GM18499 (cell line): ENCODE data around the gene ANKRD55.
A peak's percentile ranks its signal among the peaks of the same experiment; 100 is the strongest.
"Not testable (repeated sequence)": the region's sequence is repeated elsewhere in the genome, so short reads cannot be mapped to it uniquely, and the experiment has no call there.

Experiments
- ATAC-seq: cut with Tn5 transposase; IDR thresholded peaks from one replicate; pipeline ENCODE4 v1.9.1; 2021; ENCODE audit warnings: moderate number of reproducible peaks; ENCODE audit not compliant: insufficient read depth, unreplicated experiment

ANKRD55 gene

GRCh38 chr5:56147659-56148230, 85.4 kb downstream of the ANKRD55 start:
- no peak for ATAC-seq

DNA sequence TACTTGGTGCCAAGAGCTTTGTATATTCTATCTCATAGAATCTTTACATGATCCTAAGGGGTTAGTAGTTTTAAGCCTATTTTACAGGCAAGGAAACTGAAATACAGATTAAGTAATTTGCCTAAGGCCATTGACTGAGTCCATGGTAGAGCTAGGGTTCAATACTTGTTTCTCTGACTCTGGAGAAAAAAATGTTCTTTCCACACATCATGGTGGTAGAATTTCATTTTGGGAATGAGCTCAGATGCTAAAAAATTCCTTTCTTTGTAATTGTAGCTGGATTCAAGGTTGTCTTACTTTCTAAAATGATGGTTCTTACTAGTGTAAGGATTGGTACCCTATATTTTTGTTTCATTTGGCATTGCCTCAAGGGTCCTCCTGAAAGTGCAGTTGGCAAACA, 86.0 kb downstream of the ANKRD55 start:
- no peak for ATAC-seq

DNA sequence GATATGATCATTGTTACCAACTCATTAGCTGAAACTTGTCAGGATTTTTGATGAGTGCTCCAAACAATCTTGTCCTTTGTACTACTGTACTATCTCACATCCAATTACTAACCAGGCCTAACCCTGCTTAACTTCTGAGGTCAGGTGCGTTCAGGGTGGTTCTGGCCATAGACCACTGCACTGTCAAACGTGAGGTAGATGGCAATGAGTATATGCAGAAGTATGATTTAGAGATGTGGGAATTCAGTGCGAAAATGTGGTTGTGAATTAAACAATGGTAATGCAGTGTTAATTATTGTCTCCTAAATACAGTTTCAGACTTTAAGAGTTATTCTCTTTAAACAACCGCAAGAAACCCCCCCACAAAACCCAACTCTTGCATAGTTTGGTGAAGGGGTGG, 86.5 kb downstream of the ANKRD55 start:
- ATAC-seq: no peak

- ATAC-seq: no peak
Observed at GRCh38 chr5:56145511-56145910, 87.6 kb downstream of the ANKRD55 start.

- ATAC-seq: no peak
Observed at GRCh38 chr5:56145106-56145505, 88.0 kb downstream of the ANKRD55 start.

- no peak for ATAC-seq
Observed at GRCh38 chr5:56144211-56144610, 88.9 kb downstream of the ANKRD55 start.

DNA sequence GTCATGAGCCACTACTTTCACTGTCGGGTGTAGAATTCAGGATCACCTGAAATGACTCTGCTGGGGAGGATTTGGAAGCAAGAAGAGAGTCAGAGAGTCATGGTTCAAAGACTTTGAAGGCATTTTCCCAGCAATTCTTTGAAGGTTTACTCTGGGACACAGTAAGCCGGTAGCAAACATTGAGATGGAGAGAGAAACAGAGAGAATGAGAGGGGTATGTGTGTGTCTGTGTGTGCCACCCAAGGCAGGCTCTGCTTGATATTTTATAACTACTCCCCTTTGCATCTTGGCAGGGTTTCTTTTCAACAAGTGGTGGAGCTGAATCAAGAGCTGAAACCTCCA, 89.8 kb downstream of the ANKRD55 start:
- no peak for ATAC-seq

DNA sequence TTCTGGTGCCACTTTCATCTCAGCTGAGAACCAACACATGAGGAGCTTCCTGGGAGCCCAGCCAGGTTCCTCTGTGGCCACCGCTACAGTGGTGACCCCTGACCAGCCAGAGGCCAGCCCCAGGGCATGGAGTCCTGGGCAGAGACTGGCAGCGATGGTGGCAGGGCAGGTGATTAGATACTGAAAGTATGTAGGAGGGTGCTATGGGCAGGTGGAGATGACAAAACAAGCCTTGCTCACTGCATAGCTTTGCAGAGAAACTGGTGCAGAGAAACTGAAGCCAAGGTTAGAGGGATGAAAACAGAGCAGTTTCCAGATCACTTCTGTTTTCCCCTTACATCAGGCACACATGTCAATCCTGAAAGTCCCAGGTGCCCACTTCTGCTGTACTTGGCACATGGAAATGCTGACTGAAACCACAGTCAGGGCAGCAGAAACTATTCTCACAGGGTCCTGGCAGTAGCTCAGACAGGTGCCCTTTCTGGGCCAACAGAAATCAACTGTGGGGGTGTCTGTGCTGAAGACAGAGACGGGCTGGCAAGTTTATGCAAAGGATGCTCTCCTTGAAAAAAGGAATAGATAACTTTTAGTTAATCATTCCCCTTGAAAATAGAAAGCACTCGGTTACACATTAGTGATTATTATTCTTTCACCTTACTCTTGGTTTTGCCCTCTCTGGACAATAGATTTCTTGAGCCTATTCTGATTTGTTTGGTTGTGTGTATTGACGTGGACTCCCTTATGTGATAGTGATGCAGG, 90.3 kb downstream of the ANKRD55 start:
- peak; percentile 56 for ATAC-seq

DNA sequence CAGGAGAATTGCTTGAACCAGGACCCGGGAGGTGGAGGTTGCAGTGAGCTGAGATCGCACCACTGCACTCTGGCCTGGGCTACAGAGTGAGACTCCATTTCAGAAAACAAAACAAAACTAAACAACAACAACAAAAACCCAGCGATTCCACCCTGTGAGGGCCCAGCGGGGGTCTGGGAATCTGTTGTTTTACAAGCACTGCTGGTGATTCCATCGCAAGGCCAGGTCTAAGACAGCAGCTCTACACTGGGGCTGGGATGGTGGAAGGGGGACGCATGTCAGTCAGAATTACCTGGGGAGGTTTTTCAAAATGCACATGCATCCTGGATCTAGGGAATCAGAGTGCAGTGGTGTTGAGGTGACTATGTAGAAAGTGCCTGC, 90.9 kb downstream of the ANKRD55 start:
- ATAC-seq: no peak

GRCh38 chr5:56140073-56140472, 93.1 kb downstream of the ANKRD55 start:
- ATAC-seq: no peak

GRCh38 chr5:56130664-56131063, 102.5 kb downstream of the ANKRD55 start:
- ATAC-seq: no peak

- no peak for ATAC-seq
Observed at GRCh38 chr5:56129288-56129687, 103.8 kb downstream of the ANKRD55 start.

DNA sequence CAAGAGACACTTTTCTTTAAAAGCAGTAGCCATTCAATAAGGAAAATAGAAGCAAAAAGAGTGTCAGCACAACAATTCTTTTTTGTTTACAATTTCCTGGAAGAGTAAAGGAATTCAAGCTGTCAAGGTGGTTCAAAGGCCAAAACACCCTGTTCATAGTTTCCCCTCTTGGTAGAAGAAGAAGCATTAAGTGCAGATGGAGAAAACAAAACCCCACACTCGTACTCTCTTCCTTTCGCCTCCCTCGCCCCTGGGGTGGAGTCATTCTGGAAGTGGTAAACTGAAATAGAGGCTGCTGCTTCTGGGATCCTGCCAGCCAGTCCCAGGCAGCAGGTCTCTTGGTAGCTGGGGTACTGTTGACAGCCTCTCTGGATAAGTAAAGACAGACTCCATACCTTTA, 105.0 kb downstream of the ANKRD55 start:
- ATAC-seq: no peak

DNA sequence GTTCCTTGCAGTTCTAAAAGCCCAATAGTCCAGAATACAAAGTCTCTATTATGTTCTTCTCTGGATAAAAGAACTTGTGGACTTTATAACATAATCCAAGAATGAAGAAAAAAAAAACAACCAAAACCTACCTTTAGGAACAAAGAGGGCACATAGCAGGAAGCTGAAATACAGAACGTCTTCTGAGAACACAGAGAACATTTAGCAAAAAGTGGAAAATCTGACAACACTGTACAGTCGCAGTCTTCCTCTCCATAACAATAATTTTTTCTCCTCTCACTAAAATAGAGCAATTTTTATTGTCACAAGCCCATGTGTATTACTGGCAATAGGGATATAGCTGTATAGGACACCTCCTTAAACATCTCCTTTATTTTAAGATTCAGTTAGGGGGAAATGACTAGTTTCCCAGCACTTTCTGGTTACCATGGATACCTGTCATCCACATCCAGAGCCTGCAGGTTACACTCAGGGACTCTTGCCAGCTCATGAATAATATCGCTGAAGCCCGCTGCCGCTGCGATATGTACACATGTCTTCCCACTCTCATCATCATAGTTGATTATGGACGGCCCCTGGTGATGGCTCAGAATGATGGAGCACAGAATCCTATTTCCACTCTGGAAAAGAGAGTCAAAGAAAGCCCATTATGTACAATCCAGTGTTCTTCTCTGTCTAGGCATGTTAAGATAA, 106.5 kb downstream of the ANKRD55 start:
- ATAC-seq: no peak

DNA sequence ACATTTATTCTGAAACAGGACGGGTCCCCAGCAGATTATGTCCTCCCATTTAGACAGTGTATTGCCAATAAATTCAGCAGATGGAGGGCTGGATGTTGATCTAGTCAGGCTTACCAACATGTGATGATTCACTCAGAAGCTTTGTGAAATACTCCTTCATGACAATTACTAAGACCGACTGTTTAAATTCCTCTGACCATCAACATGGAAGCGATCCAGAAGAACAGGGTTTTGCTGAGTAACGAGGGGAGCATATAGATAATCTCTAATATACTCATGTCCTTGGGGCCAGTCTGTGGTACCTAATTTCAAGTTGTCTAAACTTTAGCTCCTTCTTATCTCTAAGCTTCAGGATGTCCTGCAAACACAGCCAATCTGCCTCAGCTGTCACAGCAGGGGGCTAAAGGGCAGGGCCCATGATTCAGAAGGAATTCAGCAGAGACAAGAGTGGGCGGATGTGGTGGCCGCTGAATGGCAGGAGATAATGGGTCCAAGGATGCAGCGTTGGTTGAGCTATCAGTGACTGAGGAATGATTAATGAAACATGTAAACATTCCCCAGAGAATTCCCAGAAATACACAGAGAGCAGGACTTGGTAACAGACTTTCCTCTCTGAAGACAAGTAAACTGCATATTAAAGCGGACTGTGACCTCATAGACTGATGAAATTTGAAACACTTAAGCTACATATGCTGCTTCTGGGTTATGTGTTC, 109.4 kb downstream of the ANKRD55 start:
- ATAC-seq: no peak

- ATAC-seq: not testable (repeated sequence)
Observed at GRCh38 chr5:56122360-56122985, 110.7 kb downstream of the ANKRD55 start.

GRCh38 chr5:56119050-56119449, 114.1 kb downstream of the ANKRD55 start:
- ATAC-seq: no peak

GRCh38 chr5:56116599-56117141, 116.5 kb downstream of the ANKRD55 start:
- ATAC-seq: no peak

DNA sequence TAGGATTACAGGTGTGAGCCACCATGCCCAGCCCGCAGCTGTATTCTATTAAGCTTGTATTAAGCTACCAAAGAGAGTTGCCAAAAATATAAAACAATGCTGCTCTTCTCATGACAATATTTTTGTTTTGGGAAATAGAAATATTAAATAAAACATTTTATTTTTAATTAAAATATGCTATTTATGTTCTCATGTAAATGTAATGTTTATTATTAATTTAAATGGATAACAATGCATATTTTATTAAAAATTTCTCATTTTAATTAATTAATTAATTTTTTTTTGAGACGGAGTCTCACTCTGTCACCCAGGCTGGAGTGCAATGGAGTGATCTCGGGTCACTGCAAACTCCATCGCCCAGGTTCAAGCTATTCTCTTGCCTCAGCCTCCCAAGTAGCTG, 117.5 kb downstream of the ANKRD55 start:
- ATAC-seq: no peak

DNA sequence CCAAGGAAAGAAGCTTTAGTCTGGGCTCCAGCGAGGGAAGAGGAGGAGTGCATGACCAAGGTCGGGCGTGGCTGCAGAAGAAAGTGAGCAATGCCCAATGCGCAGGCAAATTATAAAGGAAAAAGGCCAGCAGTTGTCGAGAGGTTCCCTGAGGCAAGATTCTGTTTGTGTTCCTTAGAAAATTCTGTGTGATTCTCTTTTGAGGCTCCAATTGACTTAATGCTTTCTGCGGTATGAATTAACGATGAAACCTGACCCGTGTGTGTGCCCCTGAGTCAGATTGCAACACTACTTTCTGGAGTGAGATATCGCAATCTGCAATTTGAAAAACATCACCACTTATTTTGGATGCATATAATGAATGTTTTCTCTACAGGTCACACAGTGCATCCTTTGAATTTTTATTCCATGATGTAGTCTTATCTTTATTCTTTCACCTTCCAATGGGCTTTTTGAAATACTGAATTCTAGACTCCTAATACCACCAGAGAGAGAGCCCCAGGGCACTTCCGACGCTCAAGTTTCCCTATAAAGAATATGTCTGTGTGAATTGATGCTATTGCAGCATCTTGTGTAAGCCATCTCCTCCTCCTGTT, 120.5 kb downstream of the ANKRD55 start:
- ATAC-seq: no peak
